NOMO-1 (cell line): ENCODE results near the gene KIF3A.

Experiments
- DNase-seq, 2 experiments: peaks; one replicate each; lab custom pipeline; 2025; ENCODE audit not compliant: unreplicated experiment in 2 of 2; lab: John Stamatoyannopoulos, UW

The KIF3A gene

GRCh38 chr5:132771503-132771998 is 34.2 kb upstream of the KIF3A start:
- no peak for DNase-seq

DNA sequence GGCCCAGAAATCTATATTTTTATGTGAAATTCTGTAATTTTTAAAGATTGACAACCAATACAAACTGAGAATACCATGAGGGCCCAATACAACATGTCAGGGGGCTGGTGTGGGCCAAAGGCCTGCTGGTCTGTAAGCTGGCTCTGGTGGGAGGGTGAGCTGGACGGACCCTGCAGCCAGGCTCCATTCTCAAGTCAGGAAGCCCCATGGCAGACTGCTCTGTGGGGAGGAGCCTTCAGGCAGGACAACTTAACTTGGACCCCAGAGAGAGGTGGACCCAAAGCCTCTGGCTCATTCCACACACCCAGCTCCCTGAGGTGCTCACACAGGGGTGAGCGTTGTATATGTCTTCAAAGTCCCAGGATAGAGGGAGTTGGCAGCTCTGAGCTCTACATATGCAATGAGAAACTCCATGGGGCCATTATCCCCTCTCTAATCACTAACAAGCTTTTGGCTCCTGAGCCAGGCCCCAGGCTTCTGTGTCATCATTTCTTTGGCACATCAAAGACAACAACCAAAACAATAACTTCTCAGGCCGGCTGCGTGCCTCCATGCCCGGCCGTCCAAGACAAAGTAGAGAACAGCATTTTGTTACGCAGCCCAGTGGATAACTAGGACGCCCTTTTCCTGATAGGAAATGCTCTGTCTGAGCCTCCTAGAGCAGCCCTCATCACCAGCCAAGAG is 33.3 kb upstream of the KIF3A start:
- no peak for DNase-seq

- no peak for DNase-seq
Measured at GRCh38 chr5:132768485-132768868, 31.1 kb upstream of the KIF3A start.

- DNase-seq: no peak
Measured at GRCh38 chr5:132767150-132767549, 29.8 kb upstream of the KIF3A start.

- no peak for DNase-seq
Measured at GRCh38 chr5:132766806-132767055, 29.4 kb upstream of the KIF3A start.

DNA sequence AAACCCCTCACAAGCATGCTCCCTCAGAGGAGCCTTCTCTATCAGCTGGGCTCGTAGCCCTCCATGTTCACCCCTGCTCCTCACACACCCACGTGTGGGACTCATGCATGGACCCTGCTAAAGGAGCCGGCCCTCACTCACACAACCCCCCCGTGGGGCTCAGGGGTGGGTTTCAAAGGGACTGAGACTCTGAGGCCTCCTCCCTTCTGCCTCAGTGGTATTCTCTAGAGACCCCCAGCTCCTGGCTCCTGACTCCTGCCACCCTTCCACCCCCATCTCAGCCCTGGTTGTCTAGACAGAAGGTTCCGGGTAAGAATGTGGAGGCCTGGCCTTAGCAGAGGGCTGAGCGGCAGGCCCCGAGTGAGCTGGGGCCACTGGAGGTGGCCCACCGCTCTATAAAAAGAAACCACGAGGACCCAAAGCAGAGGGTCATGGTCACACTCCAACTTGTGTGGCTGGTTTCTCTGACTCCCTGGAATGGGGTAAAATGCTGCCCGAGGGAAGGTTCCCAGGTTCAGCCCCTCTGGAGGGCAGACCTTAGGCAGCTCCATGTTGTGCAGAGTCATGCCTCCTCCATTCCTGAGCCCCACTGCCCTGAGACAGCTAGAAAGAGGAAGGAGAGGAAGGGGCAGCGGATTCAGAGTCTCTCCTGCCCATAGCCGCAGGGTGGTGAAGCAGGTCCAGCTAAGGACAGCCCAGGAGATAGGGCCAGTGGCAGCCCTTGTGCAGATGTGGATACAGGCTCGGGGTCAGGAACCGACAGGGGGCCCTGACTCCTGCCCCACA is 28.9 kb upstream of the KIF3A start:
- DNase-seq: no peak

DNA sequence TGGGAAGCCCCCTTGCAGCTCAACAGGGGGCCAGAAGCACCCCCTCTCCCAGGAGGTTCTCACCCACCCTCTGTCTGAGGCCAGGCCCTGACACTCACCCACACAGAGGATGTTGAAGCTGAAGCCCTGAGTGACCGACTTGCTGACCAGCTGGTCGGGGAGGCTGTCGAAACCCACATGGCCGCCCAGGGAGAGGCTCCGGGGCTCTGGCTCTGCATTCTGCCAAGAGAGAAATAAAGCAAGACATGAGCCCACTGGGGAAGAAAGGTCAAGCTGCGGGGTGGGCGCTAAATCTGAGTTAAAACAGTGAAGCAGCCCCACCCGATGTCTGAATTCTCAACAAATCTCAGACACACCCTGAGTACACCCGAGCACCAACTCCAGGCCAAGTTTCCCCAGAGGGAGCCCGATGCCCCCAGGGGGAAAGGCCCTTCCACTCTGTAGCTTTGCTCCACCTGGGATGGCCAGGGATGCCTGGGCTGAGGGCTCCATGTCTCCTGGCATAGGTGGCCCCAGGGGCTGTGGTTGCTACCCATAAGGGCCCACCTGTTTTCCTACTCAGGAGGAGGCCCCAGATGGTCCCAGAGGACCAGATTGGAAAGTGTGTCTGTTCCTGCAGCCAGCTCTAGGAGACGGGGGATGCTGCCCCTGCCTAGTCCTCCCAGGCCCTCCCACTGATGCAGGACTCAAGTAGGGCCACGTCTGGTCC is 28.1 kb upstream of the KIF3A start:
- DNase-seq: no peak

DNA sequence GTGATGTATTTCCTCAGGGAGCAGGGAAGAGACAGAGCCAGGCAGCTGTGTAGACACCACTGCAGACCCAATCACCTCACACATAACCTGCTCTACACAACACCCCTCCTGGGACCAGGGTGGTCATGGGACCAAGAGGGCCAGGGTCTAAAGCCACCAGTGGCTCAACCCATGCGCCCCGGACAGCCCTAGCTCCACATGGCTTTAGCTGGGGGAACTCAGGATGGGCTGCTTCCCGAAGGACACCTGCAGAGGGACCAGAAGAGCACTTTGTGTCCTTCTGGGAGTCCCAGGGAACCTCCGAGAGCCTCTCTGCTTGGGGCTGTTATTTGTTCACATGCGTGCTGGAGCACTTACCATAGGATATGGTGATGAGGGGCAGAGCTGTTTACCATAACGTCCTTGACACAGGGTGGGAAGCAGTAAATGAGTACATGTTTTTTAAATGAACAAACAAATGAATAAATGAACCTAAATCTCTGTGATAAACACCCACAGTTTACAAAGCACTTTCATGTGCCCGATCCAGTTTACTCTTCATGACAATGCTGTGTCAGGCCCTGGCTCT is 27.4 kb upstream of the KIF3A start:
- no peak for DNase-seq

DNA sequence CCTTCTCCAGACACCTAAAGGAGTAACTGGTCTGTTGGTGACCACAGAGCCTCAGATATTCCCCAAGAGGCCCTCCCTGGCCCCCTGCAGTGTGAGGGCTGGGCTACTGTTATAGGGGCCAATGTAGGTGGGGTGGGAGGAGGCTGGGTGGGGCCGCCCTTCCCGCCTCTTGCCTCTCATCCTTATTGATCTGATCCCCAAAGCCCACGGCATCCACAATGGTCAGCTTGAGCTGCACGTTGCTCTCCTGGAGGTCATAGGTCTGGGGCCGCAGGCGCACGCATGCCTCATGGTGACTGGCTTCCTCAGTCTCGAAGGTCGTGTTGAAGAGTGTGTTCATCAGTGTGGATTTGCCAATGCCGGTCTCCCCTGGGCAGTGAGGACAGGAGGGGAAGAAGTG is 26.7 kb upstream of the KIF3A start:
- no peak for DNase-seq

- no peak for DNase-seq
Measured at GRCh38 chr5:132763181-132764036, 26.1 kb upstream of the KIF3A start.

- no peak for DNase-seq
Measured at GRCh38 chr5:132762246-132763000, 25.1 kb upstream of the KIF3A start.

DNA sequence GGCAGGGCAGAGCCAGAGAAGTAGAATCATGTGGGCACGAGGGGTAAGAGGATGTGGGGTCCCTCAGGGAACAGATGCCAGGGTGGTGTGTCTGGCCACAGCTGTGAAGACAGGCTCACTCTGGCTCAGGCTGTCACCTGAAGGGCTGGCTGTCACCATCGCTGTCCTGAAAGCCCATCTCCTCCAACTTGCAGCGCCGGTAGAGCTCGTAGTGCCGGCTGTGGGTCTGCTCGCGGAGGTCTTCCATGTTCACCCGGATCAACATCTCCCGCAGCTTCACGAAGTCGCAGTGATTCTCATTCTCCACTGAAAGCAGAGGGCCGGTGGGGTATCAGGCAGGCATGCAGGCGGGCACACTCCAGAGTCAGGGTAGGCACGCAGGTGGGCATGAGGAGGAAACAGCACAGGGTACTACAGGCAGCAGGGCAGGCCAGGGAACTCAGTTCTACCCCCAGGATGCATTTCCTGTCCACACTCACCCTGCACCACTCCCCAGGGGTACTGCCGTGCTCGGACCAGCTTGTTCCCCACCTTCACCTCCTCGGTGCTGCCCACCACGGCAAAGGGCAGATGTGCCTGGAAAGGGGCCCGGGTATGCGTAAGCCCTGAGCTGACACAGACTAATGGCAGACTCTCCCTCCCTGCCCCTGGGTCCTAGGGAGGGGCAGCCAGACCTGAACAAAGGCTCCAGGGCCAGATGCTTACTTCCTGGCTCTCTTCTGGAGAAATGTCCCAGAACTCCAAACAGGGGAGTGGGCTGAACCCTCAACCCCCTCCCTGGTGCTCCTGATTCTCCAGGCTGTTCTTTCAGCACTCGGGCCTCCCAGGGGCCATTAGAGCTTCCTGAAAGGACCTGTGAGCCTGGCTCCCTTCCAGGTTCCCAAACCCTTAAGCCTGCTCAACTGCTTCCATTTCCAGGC is 24.2 kb upstream of the KIF3A start:
- DNase-seq: no peak

DNA sequence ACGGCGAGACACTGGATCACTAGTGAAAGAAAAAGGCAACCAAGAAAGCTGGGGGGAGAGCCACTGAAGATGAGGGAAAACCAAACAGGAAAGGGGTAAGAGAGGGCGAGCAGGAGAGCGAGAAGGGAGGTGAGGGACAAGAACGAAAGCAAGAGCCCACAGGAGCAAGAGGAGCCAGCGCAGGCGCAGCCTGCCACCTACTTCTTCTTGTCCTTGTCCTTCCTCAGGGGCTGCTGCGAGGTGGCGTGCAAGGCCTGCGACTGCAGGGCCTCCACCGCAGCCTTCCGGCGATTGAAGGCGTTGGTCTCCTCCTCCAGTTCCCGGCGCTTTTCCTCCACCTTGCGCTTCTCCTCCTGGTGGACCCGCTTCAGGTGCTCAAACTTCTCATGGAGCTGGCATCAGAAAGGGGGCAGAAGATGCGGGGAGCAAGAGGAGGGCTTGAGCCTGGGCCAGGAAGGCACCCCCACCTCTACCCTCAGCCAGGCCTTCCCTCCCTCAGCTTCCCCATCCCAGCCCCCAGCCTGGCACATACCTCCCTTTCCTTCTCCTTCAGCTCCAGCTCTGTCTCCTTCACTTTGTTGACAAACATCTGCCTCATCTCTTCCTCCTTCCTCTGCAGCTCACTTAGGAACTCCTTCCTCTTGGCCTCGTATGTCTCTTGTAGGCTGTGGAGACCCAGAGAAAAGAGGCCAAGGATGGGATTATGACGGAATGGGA is 23.4 kb upstream of the KIF3A start:
- no peak for DNase-seq

GRCh38 chr5:132760049-132760420 is 22.7 kb upstream of the KIF3A start:
- DNase-seq: no peak

DNA sequence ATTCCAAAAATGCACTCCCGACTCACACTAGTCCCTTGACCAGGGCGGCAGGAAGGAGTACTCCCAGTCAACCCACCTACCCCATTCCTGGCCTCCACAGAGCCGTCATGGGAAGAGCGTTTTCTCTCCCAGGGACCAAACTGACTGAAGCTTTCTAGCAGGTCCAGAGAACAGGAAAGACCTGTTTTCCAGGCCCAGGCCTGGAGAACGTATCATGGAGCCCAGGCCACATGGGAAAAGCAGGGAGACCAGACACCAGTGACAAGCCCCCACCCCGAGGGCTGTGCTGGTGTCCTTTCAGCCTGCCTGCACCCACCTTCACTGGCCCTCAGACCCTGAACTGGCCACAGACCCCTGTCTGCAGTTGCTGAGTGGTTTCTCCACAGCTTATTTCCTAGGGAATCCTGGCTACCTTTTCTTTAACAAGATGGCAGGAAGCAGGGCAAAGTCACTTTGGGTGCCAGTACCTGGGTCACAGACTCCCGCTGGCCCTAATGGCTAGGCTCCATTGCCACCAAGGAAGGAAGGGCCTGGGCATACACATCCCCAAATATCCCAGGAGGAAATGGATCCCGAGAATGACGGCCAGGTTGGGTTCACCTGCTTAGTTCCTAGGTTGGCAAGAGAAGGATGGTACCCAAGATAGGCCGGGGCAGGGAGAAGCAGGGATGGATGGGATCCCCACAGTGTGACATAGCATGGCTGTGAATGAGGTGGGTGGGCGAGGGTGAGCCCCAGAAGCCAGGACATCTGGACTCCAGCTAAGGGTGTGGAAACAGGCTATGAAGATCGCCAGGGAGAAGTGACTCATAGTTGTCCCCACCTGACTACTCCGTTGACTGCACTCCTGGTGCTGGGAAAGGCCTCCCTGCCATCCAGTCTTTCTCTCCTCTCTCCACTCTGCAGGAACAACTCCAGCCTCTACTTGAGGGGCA is 22.0 kb upstream of the KIF3A start:
- no peak for DNase-seq

- no peak for DNase-seq
Measured at GRCh38 chr5:132758451-132758850, 21.1 kb upstream of the KIF3A start.

DNA sequence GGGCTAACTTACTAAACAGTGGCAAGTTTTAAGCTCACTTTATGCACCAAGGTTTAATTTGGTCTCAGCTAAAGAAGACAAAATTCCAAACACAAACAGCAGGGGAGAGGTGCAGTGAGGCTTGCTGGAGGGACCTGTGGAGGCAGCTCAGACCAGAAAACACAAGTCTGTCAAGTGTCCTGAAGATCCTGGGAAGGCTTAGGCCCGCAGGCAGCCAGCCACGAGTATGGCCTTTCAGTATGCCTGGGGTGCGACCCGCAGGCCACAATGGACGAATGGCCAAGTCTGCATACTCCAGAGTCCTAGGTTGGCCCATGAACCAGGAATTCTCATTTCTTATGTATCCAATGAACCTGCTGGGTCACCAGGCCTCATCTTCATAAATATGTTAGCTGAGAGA is 19.2 kb upstream of the KIF3A start:
- no peak for DNase-seq
